T-cell (primary cell): ENCODE measurements around the gene DAPK2. TPM values are rescaled to one million over a fixed set of nuclear protein-coding genes. Genes with fewer than 3 reads are reported as not detected.
"Not testable (repeated sequence)": the region's sequence is repeated elsewhere in the genome, so short reads cannot be mapped to it uniquely, and the experiment has no call there.

Experiments
- ATAC-seq, 4 experiments: fragments of 200-7000 bp in 3 of 4; fragments of 150-1000 bp in 1 of 4; cut with Tn5 transposase; replicated peaks in 1 of 4; 1 replicate in 3 of 4; 2 replicates in 1 of 4; pipeline ENCODE4 v1.10.0; 2021; ENCODE audit warnings: moderate library complexity in 3 of 4, mild to moderate bottlenecking in 2 of 4, moderate number of reproducible peaks in 1 of 4
- CTCF ChIA-PET, 2 donors: fragments of 300-600 bp; sonication (Branson Sonifier 250); formaldehyde crosslinking; loops; one replicate each; lab custom pipeline; 2022; ENCODE audit warnings: antibody characterized with exemption in 2 of 2; lab: Charles Lee
- POLR2A ChIA-PET, 2 donors: fragments of 300-600 bp; sonication (Branson Sonifier 250); formaldehyde crosslinking; loops; one replicate each; lab custom pipeline; 2022; ENCODE audit warnings: antibody characterized with exemption in 2 of 2; lab: Charles Lee
- DNase-seq, 35 experiments: peaks; one replicate each; pipeline versions ENCODE4 v3.0.0 to v3.0.0-alpha.2; 2013 to 2023
- H3K27ac ChIP-seq: one replicate; pipeline ENCODE4 v1.5.1; 2013; ENCODE audit warnings: low read length
- H3K27me3 ChIP-seq, 2 experiments: replicated peaks in 1 of 2; 1 replicate in 1 of 2; 2 replicates in 1 of 2; pipeline versions ENCODE4 v1.6.1 to v1.7.0; 2013; ENCODE audit warnings: low read length in 1 of 2, mixed read lengths in 1 of 2; ENCODE audit not compliant: control insufficient read depth in 2 of 2, insufficient read depth in 2 of 2; ENCODE audit errors: extremely low read depth in 1 of 2
- H3K36me3 ChIP-seq, 2 donors: 1 replicate in 1 of 2; 2 replicates in 1 of 2; pipeline versions ENCODE4 v1.6.1 to v1.7.0; 2013; ENCODE audit warnings: low read length in 1 of 2; ENCODE audit not compliant: control insufficient read depth in 2 of 2, insufficient read depth in 1 of 2; ENCODE audit errors: extremely low read depth in 1 of 2
- H3K4me1 ChIP-seq, 2 experiments: 1 replicate in 1 of 2; 2 replicates in 1 of 2; pipeline versions ENCODE4 v1.6.1 to v1.7.0; 2013; ENCODE audit warnings: low read length in 2 of 2, mixed read lengths in 1 of 2; ENCODE audit not compliant: insufficient read depth in 2 of 2, control insufficient read depth in 1 of 2; ENCODE audit errors: extremely low read depth in 1 of 2
- H3K4me3 ChIP-seq, 2 donors: 1 replicate in 1 of 2; 2 replicates in 1 of 2; pipeline versions ENCODE4 v1.5.1 to v1.7.0; 2013; ENCODE audit warnings: mild to moderate bottlenecking in 2 of 2, low read length in 1 of 2, moderate library complexity in 1 of 2; ENCODE audit not compliant: control insufficient read depth in 1 of 2; ENCODE audit errors: extremely low read depth in 1 of 2
- H3K9me3 ChIP-seq: 2 replicates; pipeline ENCODE4 v1.7.0; 2013
- H3K27ac Mint-ChIP-seq, 2 donors: one replicate each; pipeline ENCODE4 v1.8.0; 2020 to 2021; ENCODE audit warnings: mild to moderate bottlenecking in 2 of 2, mixed read lengths in 2 of 2
- H3K27me3 Mint-ChIP-seq, 2 donors: one replicate each; pipeline ENCODE4 v1.8.0; 2021 to 2022; ENCODE audit warnings: mixed read lengths in 2 of 2
- H3K36me3 Mint-ChIP-seq: one replicate; pipeline ENCODE4 v1.8.0; 2021; ENCODE audit warnings: mixed read lengths
- H3K4me1 Mint-ChIP-seq, 3 donors: one replicate each; pipeline ENCODE4 v1.8.0; 2020 to 2022; ENCODE audit warnings: mixed read lengths in 3 of 3, mild to moderate bottlenecking in 1 of 3
- H3K4me3 Mint-ChIP-seq, 3 donors: one replicate each; pipeline ENCODE4 v1.8.0; 2020 to 2022; ENCODE audit warnings: mild to moderate bottlenecking in 3 of 3, mixed read lengths in 3 of 3, moderate library complexity in 3 of 3
- H3K9me3 Mint-ChIP-seq, 3 donors: one replicate each; pipeline ENCODE4 v1.8.0; 2020 to 2022; ENCODE audit warnings: mixed read lengths in 3 of 3
- WGBS: methylation state at CpG from one replicate; pipeline ENCODE4 v1.1.5; 2013; ENCODE audit warnings: missing lambda C conversion rate; ENCODE audit not compliant: insufficient coverage; 5-methylcytosine and 5-hydroxymethylcytosine counted together
- total RNA-seq, 35 experiments: library from RNA in 6 of 35; stranded (reverse) in 6 of 35; fragments of 120-200 nt in 1 of 35; gene quantifications; one replicate each; pipeline versions ENCODE4 v1.2.1 to v1.2.4 and lab custom pipeline; 2013 to 2026

DAPK2 gene
- total RNA-seq, 5 donors from 2014 or later (not counting 1 experiment from before 2014, with no cell fraction given) = 0.78 to 23.5 (median 6.1) TPM

GRCh38 chr15:63904042-63904441 is 142.2 kb downstream of the DAPK2 start:
- CTCF ChIA-PET = interaction anchor here in 1 of 2 donors (0.6 to 1.2 kb wide), 3 partner anchors 11 to 66 kb away, joined by 3 read pairs; no protein-coding TSS in a partner anchor
- H3K9me3 Mint-ChIP-seq = no peaks in the 10 kb centered on the region
- no peaks in the 10 kb centered on the region for H3K36me3 Mint-ChIP-seq
- POLR2A ChIA-PET = interaction anchor here in 1 of 2 donors (0.6 kb wide), 1 partner anchor 137 kb away, joined by 3 read pairs; no protein-coding TSS in a partner anchor
- H3K27ac ChIP-seq = no peak overlapping the region
- H3K27me3 Mint-ChIP-seq = no peaks in the 10 kb centered on the region
- H3K4me1 Mint-ChIP-seq = peaks cover 37 to 48% (median 45%) of the 10 kb centered on the region in 3 donors
- ATAC-seq = no peak
- H3K4me1 ChIP-seq = peaks cover 13 to 52% of the 10 kb centered on the region in 2 experiments
- H3K36me3 ChIP-seq = no peaks in the 10 kb centered on the region
- 67% methylated on average over 1 of the region's 4 CpGs for WGBS
- H3K4me3 Mint-ChIP-seq = no peak overlapping the region
- H3K27me3 ChIP-seq = no peaks in the 10 kb centered on the region
- H3K9me3 ChIP-seq = no peaks in the 10 kb centered on the region
- no peak for DNase-seq
- no peak overlapping the region for H3K4me3 ChIP-seq
- H3K27ac Mint-ChIP-seq = no peak overlapping the region

- Mint-ChIP-seq H3K27ac (no peak overlapping the region), H3K27me3 (no peaks in the 10 kb centered on the region), H3K4me3 (no peak overlapping the region), H3K36me3 (no peaks in the 10 kb centered on the region), H3K9me3 (no peaks in the 10 kb centered on the region), H3K4me1 (peaks cover 45 to 58% (median 55%) of the 10 kb centered on the region in 3 donors)
- CTCF ChIA-PET = no interaction called here
- no peak for DNase-seq
- Histone ChIP-seq H3K27me3 (no peaks in the 10 kb centered on the region), H3K27ac (no peak overlapping the region), H3K4me1 (peaks cover 13 to 52% of the 10 kb centered on the region in 2 experiments), H3K4me3 (no peak overlapping the region), H3K9me3 (no peaks in the 10 kb centered on the region), H3K36me3 (no peaks in the 10 kb centered on the region)
- no peak for ATAC-seq
- POLR2A ChIA-PET = no interaction called here
- WGBS = 96% methylated on average over 7 of the region's 8 CpGs
Measured at GRCh38 chr15:63902671-63903035, 143.6 kb downstream of the DAPK2 start.

GRCh38 chr15:63901912-63902670 is 144.2 kb downstream of the DAPK2 start:
- H3K27ac Mint-ChIP-seq = peak overlapping the region in 1 of 2 donors; percentile 36
- WGBS = 100% methylated on average over 1 of the region's 3 CpGs

GRCh38 chr15:63900306-63900705 is 146.0 kb downstream of the DAPK2 start:
- WGBS = 60% methylated on average over 1 of the region's 1 CpG

More at GRCh38 chr15:63901912-63902670, 144.2 kb downstream of the DAPK2 start:
- Mint-ChIP-seq H3K9me3 (no peaks in the 10 kb centered on the region), H3K4me1 (peaks cover 48 to 63% (median 55%) of the 10 kb centered on the region in 3 donors), H3K36me3 (no peaks in the 10 kb centered on the region), H3K27me3 (no peaks in the 10 kb centered on the region), H3K4me3 (no peak overlapping the region)
- no peak for ATAC-seq
- ChIA-PET POLR2A (no interaction called here), CTCF (interaction anchor here in 1 of 2 donors (0.5 kb wide), 1 partner anchor 167 kb away, joined by 4 read pairs; no protein-coding TSS in a partner anchor)
- Histone ChIP-seq H3K27ac (no peak overlapping the region), H3K4me3 (no peak overlapping the region), H3K36me3 (no peaks in the 10 kb centered on the region), H3K9me3 (no peaks in the 10 kb centered on the region), H3K27me3 (no peaks in the 10 kb centered on the region), H3K4me1 (peaks cover 13 to 53% of the 10 kb centered on the region in 2 experiments)
- DNase-seq = no peak

GRCh38 chr15:63899606-63900005 is 146.7 kb downstream of the DAPK2 start:
- H3K27ac ChIP-seq, H3K27me3 ChIP-seq, H3K4me3 ChIP-seq, POLR2A ChIA-PET, H3K9me3 ChIP-seq, H3K36me3 ChIP-seq, ATAC-seq, H3K9me3 Mint-ChIP-seq, H3K36me3 Mint-ChIP-seq, DNase-seq, H3K27me3 Mint-ChIP-seq: not testable (repeated sequence)
- peaks cover 4 to 57% of the 10 kb centered on the region in 2 experiments for H3K4me1 ChIP-seq
- WGBS = no CpG with 5 or more reads among the region's 7 CpGs
- Mint-ChIP-seq H3K4me3 (peak overlapping the region in 1 of 3 donors; percentile 47), H3K4me1 (peaks cover 54 to 66% (median 56%) of the 10 kb centered on the region in 3 donors), H3K27ac (peak overlapping the region; percentile 48 to 84)
- CTCF ChIA-PET = interaction anchor here in 1 of 2 donors (0.6 to 0.7 kb wide), 2 partner anchors 110 to 182 kb away, joined by 4 to 13 read pairs; no protein-coding TSS in a partner anchor

More at GRCh38 chr15:63900306-63900705, 146.0 kb downstream of the DAPK2 start:
- no peaks in the 10 kb centered on the region for H3K27me3 ChIP-seq
- ChIA-PET POLR2A (no interaction called here), CTCF (no interaction called here)
- no peak overlapping the region for H3K27ac ChIP-seq
- H3K4me3 Mint-ChIP-seq = no peak overlapping the region
- H3K9me3 Mint-ChIP-seq = no peaks in the 10 kb centered on the region
- no peaks in the 10 kb centered on the region for H3K27me3 Mint-ChIP-seq
- peak overlapping the region; percentile 20 to 84 for H3K27ac Mint-ChIP-seq
- peaks cover 2 to 53% of the 10 kb centered on the region in 2 experiments for H3K4me1 ChIP-seq
- H3K9me3 ChIP-seq = no peaks in the 10 kb centered on the region
- no peaks in the 10 kb centered on the region for H3K36me3 Mint-ChIP-seq
- H3K36me3 ChIP-seq = no peaks in the 10 kb centered on the region
- no peak for DNase-seq
- H3K4me3 ChIP-seq = no peak overlapping the region
- peaks cover 49 to 63% (median 55%) of the 10 kb centered on the region in 3 donors for H3K4me1 Mint-ChIP-seq
- no peak for ATAC-seq

- Mint-ChIP-seq H3K36me3 (no peaks in the 10 kb centered on the region), H3K4me1 (peaks cover 55 to 62% (median 58%) of the 10 kb centered on the region in 3 donors), H3K27me3 (no peaks in the 10 kb centered on the region), H3K27ac (peak overlapping the region; percentile 48 to 66), H3K4me3 (peak overlapping the region in 1 of 3 donors; percentile 47), H3K9me3 (no peaks in the 10 kb centered on the region)
- peaks cover 8 to 61% of the 10 kb centered on the region in 2 experiments for H3K4me1 ChIP-seq
- H3K36me3 ChIP-seq = no peaks in the 10 kb centered on the region
- no peak overlapping the region for H3K4me3 ChIP-seq
- DNase-seq (no peak), ATAC-seq (no peak)
- H3K27me3 ChIP-seq = no peaks in the 10 kb centered on the region
- WGBS = 65% methylated on average over 2 of the region's 7 CpGs
- no peaks in the 10 kb centered on the region for H3K9me3 ChIP-seq
- POLR2A ChIA-PET = no interaction called here
- no peak overlapping the region for H3K27ac ChIP-seq
- CTCF ChIA-PET = interaction anchor here in 1 of 2 donors (0.6 to 0.7 kb wide), 2 partner anchors 110 to 181 kb away, joined by 4 to 13 read pairs; no protein-coding TSS in a partner anchor
Measured at GRCh38 chr15:63899193-63899592, 147.1 kb downstream of the DAPK2 start.
